Ectodermal cell (in vitro differentiated cells): Measurements from ENCODE around the gene CCDC24.

ENCODE experiments used
- H3K27ac ChIP-seq: 2 replicates; pipeline ENCODE4 v1.7.0; 2013; ENCODE audit warnings: mild to moderate bottlenecking, low read depth, low read length; ENCODE audit not compliant: insufficient read depth, poor library complexity, severe bottlenecking
- H3K27me3 ChIP-seq: 2 replicates; pipeline ENCODE4 v1.7.0; 2013; ENCODE audit warnings: mild to moderate bottlenecking, low read length; ENCODE audit not compliant: insufficient read depth, control insufficient read depth, poor library complexity, severe bottlenecking
- H3K36me3 ChIP-seq: one replicate; pipeline ENCODE4 v1.7.0; 2013; ENCODE audit warnings: low read length; ENCODE audit not compliant: control insufficient read depth, insufficient read depth
- H3K4me1 ChIP-seq: one replicate; pipeline ENCODE4 v1.7.0; 2013; ENCODE audit warnings: low read length; ENCODE audit not compliant: control insufficient read depth, insufficient read depth
- H3K4me3 ChIP-seq: 2 replicates; pipeline ENCODE4 v1.7.0; 2013; ENCODE audit warnings: low read depth, low read length, control low read depth; ENCODE audit not compliant: insufficient read depth
- H3K9me3 ChIP-seq: 2 replicates; pipeline ENCODE4 v1.7.0; 2013; ENCODE audit warnings: mild to moderate bottlenecking, low read length, moderate library complexity; ENCODE audit not compliant: control insufficient read depth
- WGBS, 2 experiments: methylation state at CpG; one replicate each; pipeline ENCODE4 v1.1.7; 2013; ENCODE audit warnings: missing lambda C conversion rate in 2 of 2; 5-methylcytosine and 5-hydroxymethylcytosine counted together

Gene CCDC24

GRCh38 chr1:44012404-44012803 is 21.0 kb downstream of the CCDC24 start:
- WGBS, 2 experiments = 92 to 95% methylated on average over 2 of the region's 2 CpGs
- H3K4me3 ChIP-seq = no peak overlapping the region
- H3K27ac ChIP-seq = no peak overlapping the region
- peaks cover 26% of the 10 kb centered on the region for H3K4me1 ChIP-seq
- H3K36me3 ChIP-seq = no peaks in the 10 kb centered on the region
- no peaks in the 10 kb centered on the region for H3K27me3 ChIP-seq
- no peaks in the 10 kb centered on the region for H3K9me3 ChIP-seq

DNA sequence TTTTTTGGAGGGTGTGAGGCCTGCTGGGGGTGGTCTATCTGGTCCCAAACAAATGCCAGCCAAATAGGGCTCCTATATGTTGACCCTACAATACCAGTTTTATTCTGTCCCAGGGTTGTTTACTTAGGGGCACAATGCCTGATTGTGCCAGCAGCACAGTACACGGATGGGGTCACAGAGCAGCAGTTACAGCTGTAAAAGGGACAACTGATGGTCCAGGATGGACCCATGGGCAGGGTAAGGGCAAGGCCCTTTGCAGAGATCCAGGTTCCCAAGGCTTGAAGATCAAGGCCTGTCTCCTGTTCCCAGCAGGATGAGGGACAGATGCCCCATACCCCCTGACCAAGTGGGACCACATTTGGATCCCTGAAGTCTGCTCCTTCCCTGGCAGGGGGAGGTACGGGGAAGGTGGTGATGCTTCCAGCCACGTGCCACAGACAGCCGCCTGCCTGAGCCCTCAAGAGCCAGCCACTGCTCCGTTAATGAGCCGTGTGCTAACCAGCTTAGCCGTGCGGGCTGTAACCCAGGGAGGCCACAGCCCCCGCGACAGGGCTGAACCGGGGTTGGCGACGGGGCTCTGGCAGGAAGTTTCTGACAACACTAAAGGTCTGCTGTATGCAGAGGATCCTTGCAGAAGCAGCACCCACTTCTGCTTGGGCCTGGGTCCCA is 21.7 kb downstream of the CCDC24 start:
- no peak overlapping the region for H3K4me3 ChIP-seq
- 90 to 91% methylated on average over 13 of the region's 13 CpGs for WGBS, 2 experiments
- H3K27ac ChIP-seq = no peak overlapping the region
- peaks cover 29% of the 10 kb centered on the region for H3K4me1 ChIP-seq
- H3K36me3 ChIP-seq = no peaks in the 10 kb centered on the region
- no peaks in the 10 kb centered on the region for H3K27me3 ChIP-seq
- no peaks in the 10 kb centered on the region for H3K9me3 ChIP-seq

- no peaks in the 10 kb centered on the region for H3K27me3 ChIP-seq
- no peaks in the 10 kb centered on the region for H3K36me3 ChIP-seq
- H3K27ac ChIP-seq = no peak overlapping the region
- WGBS, 2 experiments = 86 to 89% methylated on average over 5 of the region's 5 CpGs
- H3K9me3 ChIP-seq = no peaks in the 10 kb centered on the region
- peaks cover 29% of the 10 kb centered on the region for H3K4me1 ChIP-seq
- H3K4me3 ChIP-seq = no peak overlapping the region
Observed at GRCh38 chr1:44013949-44014348, 22.6 kb downstream of the CCDC24 start.

GRCh38 chr1:44014365-44015104 is 23.1 kb downstream of the CCDC24 start:
- Histone ChIP-seq H3K36me3 (no peaks in the 10 kb centered on the region), H3K4me1 (peaks cover 29% of the 10 kb centered on the region), H3K4me3 (no peak overlapping the region), H3K27me3 (no peaks in the 10 kb centered on the region), H3K9me3 (no peaks in the 10 kb centered on the region), H3K27ac (no peak overlapping the region)
- 90% methylated on average over 8 of the region's 8 CpGs for WGBS, 2 experiments

DNA sequence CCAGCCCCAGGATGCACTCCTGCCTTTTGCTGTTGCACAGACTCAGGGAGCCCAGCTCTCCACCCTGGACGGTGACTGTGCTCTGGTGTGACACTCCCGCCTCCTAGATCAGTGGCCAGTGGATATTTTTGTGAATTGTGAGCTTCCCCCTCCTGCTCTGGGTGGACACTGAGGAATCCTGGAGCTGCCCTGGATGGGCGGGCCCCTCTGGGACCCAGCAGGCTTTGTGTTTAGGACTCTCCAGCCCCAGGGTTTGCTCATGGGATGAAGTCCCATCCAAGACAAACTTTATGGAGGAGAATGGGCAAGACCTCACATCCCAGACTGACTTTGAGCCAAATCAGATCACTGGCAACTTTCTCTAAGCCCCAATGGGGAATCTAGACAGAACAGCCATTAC is 23.8 kb downstream of the CCDC24 start:
- H3K4me1 ChIP-seq = peaks cover 29% of the 10 kb centered on the region
- WGBS, 2 experiments = 88 to 89% methylated on average over 3 of the region's 3 CpGs
- no peaks in the 10 kb centered on the region for H3K9me3 ChIP-seq
- no peaks in the 10 kb centered on the region for H3K36me3 ChIP-seq
- H3K27ac ChIP-seq = no peak overlapping the region
- H3K4me3 ChIP-seq = no peak overlapping the region
- H3K27me3 ChIP-seq = no peaks in the 10 kb centered on the region

DNA sequence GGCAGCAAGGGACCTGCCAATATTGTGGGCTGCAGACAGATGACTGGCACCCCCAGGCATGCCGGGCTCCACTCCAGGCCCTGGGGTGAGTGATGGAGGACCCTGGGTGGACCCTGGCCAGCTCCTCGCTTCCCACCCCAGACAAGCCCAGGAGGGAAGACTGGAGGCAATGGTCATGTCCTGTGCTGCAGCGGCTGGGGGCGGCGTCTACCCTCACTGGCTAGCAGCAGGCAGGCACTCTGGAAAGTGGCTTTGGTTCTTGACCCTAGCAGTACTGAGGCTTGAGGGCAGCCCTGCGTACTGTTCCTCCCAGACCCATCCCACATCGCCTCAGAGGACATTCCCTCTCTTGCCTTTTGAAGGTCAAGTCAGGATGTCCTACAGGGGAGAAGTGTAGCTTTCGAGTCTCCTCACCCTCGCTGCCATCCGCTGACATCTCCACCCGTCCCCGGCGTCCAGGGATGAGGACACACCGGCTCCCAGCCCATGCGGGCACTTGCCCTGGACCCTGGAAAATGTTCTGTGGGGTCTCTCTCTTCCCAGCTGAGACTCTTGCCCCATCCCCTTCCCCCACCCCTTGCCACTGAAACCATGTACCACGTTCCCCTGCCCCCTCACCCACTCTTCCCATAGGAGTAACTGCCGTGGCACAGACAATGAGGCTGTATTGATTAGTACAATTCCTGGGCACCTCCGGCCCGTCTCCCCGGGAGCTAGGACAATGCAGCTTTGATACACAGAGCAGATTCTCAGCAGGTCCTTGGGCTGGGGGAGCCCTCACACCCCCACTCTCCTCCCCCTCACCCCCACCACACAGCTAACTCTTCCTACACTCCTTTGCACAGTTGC is 24.9 kb downstream of the CCDC24 start:
- H3K27ac ChIP-seq = peak overlapping the region; percentile 64
- 72 to 74% methylated on average over 20 of the region's 20 CpGs for WGBS, 2 experiments
- H3K4me3 ChIP-seq = no peak overlapping the region
- no peaks in the 10 kb centered on the region for H3K36me3 ChIP-seq
- H3K9me3 ChIP-seq = no peaks in the 10 kb centered on the region
- H3K27me3 ChIP-seq = no peaks in the 10 kb centered on the region
- peaks cover 29% of the 10 kb centered on the region for H3K4me1 ChIP-seq

GRCh38 chr1:44016890-44017400 is 25.5 kb downstream of the CCDC24 start:
- H3K4me1 ChIP-seq = peaks cover 29% of the 10 kb centered on the region
- peak overlapping the region; percentile 64 for H3K27ac ChIP-seq
- 81 to 82% methylated on average over 16 to 17 of the region's 20 CpGs for WGBS, 2 experiments
- H3K36me3 ChIP-seq = no peaks in the 10 kb centered on the region
- H3K4me3 ChIP-seq = no peak overlapping the region
- no peaks in the 10 kb centered on the region for H3K27me3 ChIP-seq
- no peaks in the 10 kb centered on the region for H3K9me3 ChIP-seq

DNA sequence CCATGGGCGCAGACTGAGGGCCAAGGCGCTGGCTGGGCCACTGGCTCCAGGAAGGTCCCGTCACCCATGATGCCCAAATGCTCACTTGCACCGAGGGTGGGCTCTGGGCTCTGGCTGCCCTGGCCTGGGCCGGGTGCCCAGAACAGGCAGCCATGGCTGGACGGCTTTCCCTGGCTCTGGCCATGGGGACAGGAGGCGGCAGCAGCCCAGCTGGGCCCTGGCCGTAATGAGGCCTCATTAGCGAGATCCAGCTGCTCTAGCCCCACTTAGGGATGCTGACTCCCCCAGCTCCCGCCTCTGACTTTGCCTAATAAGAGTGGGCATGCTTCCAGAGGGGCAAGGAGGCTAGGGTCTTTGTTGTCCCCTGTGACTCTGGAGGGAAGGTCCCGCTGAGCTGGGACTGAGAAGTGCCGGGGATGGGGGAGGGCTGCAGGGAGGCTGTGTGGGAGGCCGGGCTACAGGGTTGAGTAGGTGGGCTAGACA is 28.1 kb downstream of the CCDC24 start:
- WGBS, 2 experiments = 77 to 80% methylated on average over 13 of the region's 13 CpGs
- Histone ChIP-seq H3K36me3 (peaks cover 9% of the 10 kb centered on the region), H3K27me3 (no peaks in the 10 kb centered on the region), H3K4me1 (peaks cover 23% of the 10 kb centered on the region), H3K9me3 (no peaks in the 10 kb centered on the region), H3K27ac (no peak overlapping the region), H3K4me3 (no peak overlapping the region)

DNA sequence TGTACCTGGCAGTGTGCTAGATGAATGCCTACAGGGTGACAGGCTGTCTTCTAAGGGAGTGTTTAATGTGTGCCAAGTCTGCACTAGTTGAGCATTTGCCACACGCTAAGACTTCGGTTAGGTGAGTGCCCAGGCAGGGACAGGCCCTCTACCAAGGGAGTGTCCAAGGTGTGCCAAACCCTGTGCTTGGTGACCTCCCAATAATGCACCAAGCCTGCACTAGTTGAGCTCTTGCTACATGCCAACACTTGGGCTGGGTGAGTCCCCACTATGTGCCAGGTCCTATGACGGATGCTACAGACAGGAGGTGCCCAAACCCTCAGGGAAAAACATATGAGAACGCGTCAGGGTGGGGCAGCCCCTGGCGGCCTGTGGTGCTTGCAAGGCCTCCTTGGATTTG is 29.1 kb downstream of the CCDC24 start:
- Histone ChIP-seq H3K36me3 (peaks cover 9% of the 10 kb centered on the region), H3K9me3 (no peaks in the 10 kb centered on the region), H3K4me1 (peaks cover 22% of the 10 kb centered on the region), H3K27ac (no peak overlapping the region), H3K4me3 (no peak overlapping the region), H3K27me3 (no peaks in the 10 kb centered on the region)
- WGBS, 2 experiments = 84 to 87% methylated on average over 6 of the region's 6 CpGs

DNA sequence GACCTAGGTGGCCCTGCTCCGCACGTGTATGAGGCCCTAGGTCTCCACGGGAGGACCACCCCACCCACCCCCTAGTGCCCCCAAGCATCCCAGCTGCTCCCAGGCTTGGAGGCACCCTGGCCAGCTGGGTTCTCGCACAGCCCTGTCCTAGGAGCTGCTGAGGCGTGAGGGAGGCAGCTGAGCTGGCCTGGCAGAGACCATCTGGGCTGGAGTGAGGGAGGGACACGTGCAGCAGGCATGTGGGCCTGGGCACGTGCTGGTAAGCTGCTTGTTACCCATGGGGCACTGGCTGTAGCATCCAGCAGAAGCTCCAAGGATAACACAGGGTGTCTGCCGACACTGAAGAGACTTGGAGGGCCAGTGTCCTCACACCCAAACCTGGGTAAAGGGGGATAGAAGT is 29.8 kb downstream of the CCDC24 start:
- H3K9me3 ChIP-seq = no peaks in the 10 kb centered on the region
- H3K27me3 ChIP-seq = no peaks in the 10 kb centered on the region
- 94 to 95% methylated on average over 8 of the region's 8 CpGs for WGBS, 2 experiments
- peaks cover 9% of the 10 kb centered on the region for H3K36me3 ChIP-seq
- peaks cover 15% of the 10 kb centered on the region for H3K4me1 ChIP-seq
- no peak overlapping the region for H3K27ac ChIP-seq
- H3K4me3 ChIP-seq = no peak overlapping the region
